ENCODE measurements around the gene EVI5L.

DNA sequence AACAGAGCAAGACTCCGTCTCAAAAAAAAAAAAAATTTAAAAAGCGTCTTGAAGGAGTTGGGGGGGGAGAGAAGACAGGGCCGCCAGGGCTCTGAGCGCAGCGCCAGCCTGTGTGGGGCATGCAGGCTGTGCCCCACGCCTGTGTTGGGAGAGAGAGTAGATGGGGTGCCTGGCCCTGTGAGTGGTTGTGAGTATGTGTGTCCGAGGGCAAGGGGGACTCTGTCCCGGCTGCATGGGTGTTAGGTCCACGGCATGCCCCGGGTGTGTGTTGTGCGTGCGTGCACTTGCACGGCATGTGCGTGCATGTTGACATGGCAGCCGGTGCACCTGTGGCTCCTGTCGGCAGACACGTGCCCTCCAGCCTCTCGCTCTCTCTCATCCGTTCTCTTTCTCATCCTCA is 77.1 kb downstream of the EVI5L start:
- TF ChIP-seq EZH2phosphoT487 (IDR thresholded peaks at IDR 0.05; ENCODE audit: borderline replicate concordance, low read length): no peak
- TF ChIP-seq, protein P1, sequence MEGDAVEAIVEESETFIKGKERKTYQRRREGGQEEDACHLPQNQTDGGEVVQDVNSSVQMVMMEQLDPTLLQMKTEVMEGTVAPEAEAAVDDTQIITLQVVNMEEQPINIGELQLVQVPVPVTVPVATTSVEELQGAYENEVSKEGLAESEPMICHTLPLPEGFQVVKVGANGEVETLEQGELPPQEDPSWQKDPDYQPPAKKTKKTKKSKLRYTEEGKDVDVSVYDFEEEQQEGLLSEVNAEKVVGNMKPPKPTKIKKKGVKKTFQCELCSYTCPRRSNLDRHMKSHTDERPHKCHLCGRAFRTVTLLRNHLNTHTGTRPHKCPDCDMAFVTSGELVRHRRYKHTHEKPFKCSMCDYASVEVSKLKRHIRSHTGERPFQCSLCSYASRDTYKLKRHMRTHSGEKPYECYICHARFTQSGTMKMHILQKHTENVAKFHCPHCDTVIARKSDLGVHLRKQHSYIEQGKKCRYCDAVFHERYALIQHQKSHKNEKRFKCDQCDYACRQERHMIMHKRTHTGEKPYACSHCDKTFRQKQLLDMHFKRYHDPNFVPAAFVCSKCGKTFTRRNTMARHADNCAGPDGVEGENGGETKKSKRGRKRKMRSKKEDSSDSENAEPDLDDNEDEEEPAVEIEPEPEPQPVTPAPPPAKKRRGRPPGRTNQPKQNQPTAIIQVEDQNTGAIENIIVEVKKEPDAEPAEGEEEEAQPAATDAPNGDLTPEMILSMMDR (conservative IDR thresholded peaks at IDR 0.05; ENCODE audit: low read depth, low read length): no peak
